ENCODE data around the gene DPH2. TPM values are rescaled to one million over a fixed set of nuclear protein-coding genes. Genes with fewer than 3 reads are reported as not detected.

Gene DPH2, protein sequence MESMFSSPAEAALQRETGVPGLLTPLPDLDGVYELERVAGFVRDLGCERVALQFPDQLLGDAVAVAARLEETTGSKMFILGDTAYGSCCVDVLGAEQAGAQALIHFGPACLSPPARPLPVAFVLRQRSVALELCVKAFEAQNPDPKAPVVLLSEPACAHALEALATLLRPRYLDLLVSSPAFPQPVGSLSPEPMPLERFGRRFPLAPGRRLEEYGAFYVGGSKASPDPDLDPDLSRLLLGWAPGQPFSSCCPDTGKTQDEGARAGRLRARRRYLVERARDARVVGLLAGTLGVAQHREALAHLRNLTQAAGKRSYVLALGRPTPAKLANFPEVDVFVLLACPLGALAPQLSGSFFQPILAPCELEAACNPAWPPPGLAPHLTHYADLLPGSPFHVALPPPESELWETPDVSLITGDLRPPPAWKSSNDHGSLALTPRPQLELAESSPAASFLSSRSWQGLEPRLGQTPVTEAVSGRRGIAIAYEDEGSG
- total RNA-seq = 14.8 TPM
- long read RNA-seq, transcript DPH2-201 (6 exons, 2,472 nt) = major isoform, 5 of 11 reads
- long read RNA-seq, partial matches to known transcripts = 1 of 11 reads
- long read RNA-seq, other reads (novel, unspliced or antisense) = 2 of 11 reads

DNA sequence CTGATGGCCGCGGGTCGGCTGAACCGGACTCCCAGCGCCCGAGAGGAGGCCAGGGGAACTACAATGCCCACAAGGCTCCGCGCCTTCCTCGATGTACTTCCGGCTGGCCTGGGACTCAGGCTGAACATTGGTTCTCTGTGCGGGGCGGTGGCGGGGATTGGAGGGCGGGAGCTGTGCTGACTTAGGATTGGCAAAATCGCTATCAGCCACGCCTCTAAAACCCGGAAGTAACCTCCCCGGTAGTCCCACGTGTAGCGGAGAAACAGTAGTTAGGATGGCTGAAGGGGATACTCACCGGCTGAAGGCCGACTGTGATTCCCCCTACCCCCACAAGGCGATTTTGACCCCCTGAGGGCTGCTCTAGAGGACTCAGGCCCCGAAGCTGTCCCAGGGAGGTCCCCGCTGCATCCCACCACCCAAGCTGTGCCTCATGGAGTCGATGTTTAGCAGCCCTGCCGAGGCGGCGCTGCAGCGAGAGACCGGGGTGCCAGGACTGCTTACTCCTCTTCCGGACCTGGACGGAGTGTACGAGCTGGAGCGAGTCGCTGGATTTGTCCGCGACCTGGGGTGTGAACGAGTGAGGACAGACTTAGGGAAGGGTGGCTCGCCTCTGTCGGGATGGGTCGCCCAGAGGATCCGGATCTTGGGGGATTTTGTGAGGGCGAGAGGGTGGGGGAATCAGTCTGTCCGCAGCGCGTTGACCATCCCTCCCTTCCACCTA lies at the start of gene DPH2:
TSS of gene DPH2 (plus strand) at position 265 of the 721 bp plus-strand sequence. CDS start at position 431, 166 bp downstream.
- intact Hi-C loops (cut with DNase I) = no loop called here
- ATAC-seq (peak; percentile 94), DNase-seq (ENCODE audit: missing footprints) (peak; percentile 98)

DNA sequence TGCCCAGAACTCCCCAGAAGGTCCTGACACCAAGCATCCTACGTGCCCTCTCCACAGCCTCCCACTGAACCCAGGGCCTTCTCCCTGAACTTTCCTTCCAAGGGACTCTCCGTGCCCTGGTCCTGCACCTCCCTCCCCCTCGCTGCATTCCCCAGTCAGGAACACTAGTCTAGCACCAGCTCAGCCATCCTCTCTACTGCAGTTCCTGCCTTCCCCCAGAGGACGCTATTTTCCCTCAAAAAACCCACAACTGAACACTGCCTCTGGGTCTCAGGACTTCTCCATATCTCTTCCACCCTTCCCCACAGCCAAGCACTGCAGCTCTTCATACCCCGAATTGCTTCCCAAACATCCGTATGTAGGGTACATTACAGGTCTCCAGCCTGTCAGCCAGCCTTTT lies 48.8 kb upstream of the DPH2 start:
- intact Hi-C loops (cut with DNase I) = no loop called here
- ATAC-seq = no peak
- DNase-seq (ENCODE audit: missing footprints) = no peak

- DNase-seq (ENCODE audit: missing footprints) = no peak
- intact Hi-C loops (cut with DNase I) = no loop called here
- no peak for ATAC-seq
Measured at GRCh38 chr1:43924516-43924915, 45.3 kb upstream of the DPH2 start.

DNA sequence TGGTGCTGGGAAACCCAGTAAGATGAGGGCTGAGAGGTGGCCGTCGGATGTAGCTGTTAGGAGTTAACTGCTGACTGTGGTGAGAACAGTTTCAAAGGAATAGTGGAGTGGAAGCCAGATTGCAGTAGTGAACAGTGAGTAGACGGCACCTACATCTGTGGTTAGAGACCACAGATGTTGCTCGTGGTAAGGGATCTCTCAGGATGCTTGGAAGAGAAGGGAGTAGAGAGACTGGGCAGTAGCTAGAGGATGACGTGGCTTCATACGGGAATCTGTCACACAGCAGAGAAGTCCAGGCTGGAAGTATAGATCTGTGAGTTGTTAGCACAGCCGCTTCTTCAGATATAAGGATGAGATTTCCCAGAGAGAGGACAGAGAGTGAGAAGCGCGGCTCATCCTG lies 44.0 kb upstream of the DPH2 start:
- intact Hi-C loops (cut with DNase I) = no loop called here
- DNase-seq (ENCODE audit: missing footprints) (no peak), ATAC-seq (no peak)

- DNase-seq (ENCODE audit: missing footprints) = no peak
- intact Hi-C loops (cut with DNase I) = loop anchor here (5.0 to 10.0 kb wide), 2 partner anchors 48 to 96 kb away; no protein-coding TSS in a partner anchor
- ATAC-seq = no peak
Measured at GRCh38 chr1:43930168-43930948, 39.5 kb upstream of the DPH2 start.

GRCh38 chr1:43930949-43931275 lies 38.9 kb upstream of the DPH2 start:
- no peak for ATAC-seq
- DNase-seq (ENCODE audit: missing footprints) = no peak
- intact Hi-C loops (cut with DNase I) = loop anchor here (5.0 to 10.0 kb wide), 2 partner anchors 49 to 96 kb away; no protein-coding TSS in a partner anchor

GRCh38 chr1:43931711-43932660 lies 37.8 kb upstream of the DPH2 start:
- intact Hi-C loops (cut with DNase I) = loop anchor here (5.0 to 10.0 kb wide), 2 partner anchors 50 to 97 kb away; no protein-coding TSS in a partner anchor
- DNase-seq (ENCODE audit: missing footprints) (no peak), ATAC-seq (no peak)

DNA sequence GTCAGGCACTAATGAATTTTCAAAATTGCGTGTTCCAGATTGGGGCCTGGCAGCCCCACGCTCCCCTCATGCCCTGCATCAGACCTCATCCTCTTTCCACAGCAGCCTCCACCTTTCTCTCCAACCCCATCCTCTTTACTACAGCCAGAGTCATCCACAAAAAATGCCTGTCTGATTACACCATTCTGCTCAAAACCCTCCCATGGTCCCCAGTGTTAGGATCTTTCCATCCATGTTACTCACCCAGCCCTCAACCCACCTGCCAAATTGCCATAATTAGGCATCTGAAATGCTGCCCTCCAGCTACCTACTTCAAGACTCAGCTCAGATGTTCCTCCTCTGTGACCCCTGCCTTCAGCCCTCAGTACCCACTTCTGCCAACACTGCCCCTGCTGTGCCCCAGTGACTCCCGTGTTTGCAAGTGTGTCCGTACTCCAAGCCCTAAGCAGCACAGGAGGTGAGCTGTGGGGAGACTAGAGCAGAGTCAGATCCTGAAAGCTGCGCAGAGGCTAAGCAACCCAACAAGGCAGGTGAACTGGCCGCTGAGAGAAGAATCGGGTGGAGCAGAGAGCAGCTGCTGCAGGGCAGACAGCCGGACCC lies 36.9 kb upstream of the DPH2 start:
- ATAC-seq (no peak), DNase-seq (ENCODE audit: missing footprints) (no peak)
- intact Hi-C loops (cut with DNase I) = loop anchor here (5.0 to 10.0 kb wide), 2 partner anchors 51 to 98 kb away; no protein-coding TSS in a partner anchor

DNA sequence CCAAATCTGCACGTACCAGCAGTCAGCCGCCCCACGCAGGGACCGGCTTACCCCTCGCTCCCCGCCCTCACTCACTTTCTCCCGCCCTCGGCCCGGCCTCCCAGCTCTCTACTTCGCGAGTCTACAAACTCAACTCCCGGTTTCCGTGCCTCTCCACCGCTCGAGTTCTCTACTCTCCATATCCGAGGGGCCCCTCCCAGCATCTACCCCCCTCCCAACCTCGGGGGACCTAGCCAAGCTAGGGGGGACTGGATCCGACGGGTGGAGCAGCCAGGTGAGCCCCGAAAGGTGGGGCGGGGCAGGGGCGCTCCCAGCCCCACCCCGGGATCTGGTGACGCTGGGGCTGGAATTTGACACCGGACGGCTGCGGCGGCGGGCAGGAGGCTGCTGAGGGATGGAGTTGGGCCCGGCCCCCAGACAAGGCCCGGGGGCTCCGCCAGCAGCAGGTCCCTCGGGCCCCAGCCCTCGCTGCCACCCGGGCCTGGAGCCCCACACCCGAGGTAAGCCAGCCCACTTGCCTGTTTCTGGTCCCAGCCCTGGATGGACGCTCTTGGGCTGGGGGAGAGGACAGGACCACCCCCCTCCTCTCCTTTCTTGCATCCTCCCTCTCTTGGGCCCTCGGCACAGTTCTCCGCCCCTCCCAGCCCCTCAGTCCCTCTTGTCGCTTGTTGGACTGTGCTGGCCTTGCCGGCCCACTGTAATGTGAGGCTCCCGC lies 36.3 kb upstream of the DPH2 start, which contains the start of gene ARTN:
TSS of gene ARTN (plus strand) at position 416 of the 715 bp plus-strand sequence. CDS start 1,856 bp downstream, outside the sequence.
- intact Hi-C loops (cut with DNase I) = loop anchor here (1.0 to 10.0 kb wide), 4 partner anchors 51 to 405 kb away; no protein-coding TSS in a partner anchor
- no peak for DNase-seq (ENCODE audit: missing footprints)
- ATAC-seq = no peak

DNA sequence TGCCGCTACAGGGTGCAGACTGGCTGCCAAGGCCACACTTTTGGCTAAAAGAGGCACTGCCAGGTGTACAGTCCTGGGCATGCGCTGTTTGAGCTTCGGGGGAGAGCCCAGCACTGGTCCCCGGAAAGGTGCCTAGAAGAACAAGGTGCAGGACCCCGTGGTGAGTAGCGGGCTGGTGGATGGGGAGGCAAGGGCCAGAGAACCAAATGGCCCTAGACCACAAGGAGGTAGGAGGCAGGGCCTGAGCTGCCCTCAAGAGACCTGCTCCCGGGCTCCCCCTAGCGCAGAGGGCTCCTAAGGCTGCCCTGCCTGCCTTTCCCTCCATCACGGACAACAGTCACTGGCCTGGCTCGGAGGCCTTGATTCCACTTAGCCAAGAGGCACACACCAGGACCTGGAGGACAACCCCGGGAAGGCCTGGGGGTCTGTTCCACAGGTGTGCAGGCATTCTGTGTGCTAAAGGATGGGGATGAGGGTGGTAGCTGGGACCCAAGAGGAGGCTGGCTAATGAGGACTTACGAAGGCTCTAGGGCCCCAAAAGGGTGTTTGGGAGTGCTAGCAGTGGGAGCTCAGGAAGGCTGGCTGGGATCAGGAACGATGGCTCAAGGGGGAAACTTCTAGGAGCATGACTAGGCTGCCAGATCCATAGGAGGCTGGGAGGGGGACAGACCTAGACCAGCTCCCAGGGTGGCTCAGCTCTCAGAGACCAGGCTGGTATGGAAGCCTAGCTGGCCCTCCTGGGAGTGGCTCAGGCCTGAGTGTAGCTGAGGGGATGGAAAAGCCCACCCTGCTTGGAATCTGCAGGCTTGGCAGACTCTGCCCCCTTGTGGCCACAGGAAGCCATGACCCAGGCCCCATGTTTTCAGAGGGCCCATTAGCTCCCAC lies 35.5 kb upstream of the DPH2 start:
- intact Hi-C loops (cut with DNase I) = loop anchor here (1.0 to 10.0 kb wide), 4 partner anchors 52 to 406 kb away; no protein-coding TSS in a partner anchor
- ATAC-seq (peak; percentile 49), DNase-seq (ENCODE audit: missing footprints) (peak; percentile 79)

GRCh38 chr1:43934986-43935324 lies 34.9 kb upstream of the DPH2 start:
- intact Hi-C loops (cut with DNase I) = loop anchor here (1.0 to 10.0 kb wide), 4 partner anchors 53 to 406 kb away; no protein-coding TSS in a partner anchor
- DNase-seq (ENCODE audit: missing footprints) (no peak), ATAC-seq (no peak)

GRCh38 chr1:43935711-43936427 lies 33.9 kb upstream of the DPH2 start:
- DNase-seq (ENCODE audit: missing footprints) (no peak), ATAC-seq (no peak)
- intact Hi-C loops (cut with DNase I) = loop anchor here (2.0 to 10.0 kb wide), 2 partner anchors 101 to 407 kb away; no protein-coding TSS in a partner anchor

DNA sequence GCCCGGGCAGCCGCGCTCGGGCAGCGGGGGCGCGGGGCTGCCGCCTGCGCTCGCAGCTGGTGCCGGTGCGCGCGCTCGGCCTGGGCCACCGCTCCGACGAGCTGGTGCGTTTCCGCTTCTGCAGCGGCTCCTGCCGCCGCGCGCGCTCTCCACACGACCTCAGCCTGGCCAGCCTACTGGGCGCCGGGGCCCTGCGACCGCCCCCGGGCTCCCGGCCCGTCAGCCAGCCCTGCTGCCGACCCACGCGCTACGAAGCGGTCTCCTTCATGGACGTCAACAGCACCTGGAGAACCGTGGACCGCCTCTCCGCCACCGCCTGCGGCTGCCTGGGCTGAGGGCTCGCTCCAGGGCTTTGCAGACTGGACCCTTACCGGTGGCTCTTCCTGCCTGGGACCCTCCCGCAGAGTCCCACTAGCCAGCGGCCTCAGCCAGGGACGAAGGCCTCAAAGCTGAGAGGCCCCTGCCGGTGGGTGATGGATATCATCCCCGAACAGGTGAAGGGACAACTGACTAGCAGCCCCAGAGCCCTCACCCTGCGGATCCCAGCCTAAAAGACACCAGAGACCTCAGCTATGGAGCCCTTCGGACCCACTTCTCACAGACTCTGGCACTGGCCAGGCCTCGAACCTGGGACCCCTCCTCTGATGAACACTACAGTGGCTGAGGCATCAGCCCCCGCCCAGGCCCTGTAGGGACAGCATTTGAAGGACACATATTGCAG lies 33.2 kb upstream of the DPH2 start:
- intact Hi-C loops (cut with DNase I) = loop anchor here (10.0 kb wide), 1 partner anchor 102 kb away; no protein-coding TSS in a partner anchor
- DNase-seq (ENCODE audit: missing footprints) (no peak), ATAC-seq (peak; percentile 24)
